Measurements from ENCODE around the gene MZT2B. TPM values are rescaled to one million over a fixed set of nuclear protein-coding genes. Genes with fewer than 3 reads are reported as not detected.
"Not testable (repeated sequence)": the region's sequence is repeated elsewhere in the genome, so short reads cannot be mapped to it uniquely, and the experiment has no call there.

MZT2B gene
- total RNA-seq, 1 experiment from 2014 or later, result 198 TPM

GRCh38 chr2:130138841-130139251 lies 43.2 kb upstream of the MZT2B start:
- H3K56ac ChIP-seq (ENCODE audit: insufficient read length, low read depth, low read length); H3K23me2 ChIP-seq (ENCODE audit: insufficient read length, low read depth, low read length, poor library complexity, severe bottlenecking); H2BK120ac ChIP-seq (ENCODE audit: low read depth, low read length, poor library complexity, severe bottlenecking); H3K27me3 ChIP-seq (ENCODE audit: insufficient read depth, low read length); H4K91ac ChIP-seq (ENCODE audit: insufficient read length, low read depth, low read length); H2BK20ac ChIP-seq (ENCODE audit: low read depth, low read length, poor library complexity, severe bottlenecking); H3K4me1 Mint-ChIP-seq; H3K4me3 Mint-ChIP-seq; H3K27ac ChIP-seq (ENCODE audit: insufficient read length, low read depth, low read length); H2BK12ac ChIP-seq (ENCODE audit: insufficient read length, low read depth, low read length); H3K79me1 ChIP-seq (ENCODE audit: insufficient read depth, low read depth, low read length, poor library complexity, severe bottlenecking); H3K79me2 ChIP-seq (ENCODE audit: insufficient read depth, low read length); H3K36me3 Mint-ChIP-seq (ENCODE audit: insufficient read depth in 1 of 3, low read depth in 3 of 3); H3T11ph ChIP-seq (ENCODE audit: low read length); H2AFZ ChIP-seq (ENCODE audit: low read length); H4K20me1 ChIP-seq (ENCODE audit: control insufficient read depth, insufficient read depth, insufficient read length); H3K27ac Mint-ChIP-seq; H2AK5ac ChIP-seq (ENCODE audit: insufficient read length, low read length); H4K5ac ChIP-seq (ENCODE audit: insufficient read length, low read depth, low read length); H3K14ac ChIP-seq (ENCODE audit: insufficient read depth, low read length); H3K27me3 Mint-ChIP-seq (ENCODE audit: low read depth); H2BK5ac ChIP-seq (ENCODE audit: insufficient read length, low read length); H2BK15ac ChIP-seq (ENCODE audit: low read depth, low read length); H3K9me3 Mint-ChIP-seq; H3K4ac ChIP-seq (ENCODE audit: low read depth, low read length); H4K8ac ChIP-seq (replicated peaks; ENCODE audit: insufficient read length, low read depth, low read length); H3K9ac ChIP-seq (ENCODE audit: extremely low read depth, insufficient read length, low read length); H3K4me1 ChIP-seq (ENCODE audit: insufficient read depth, low read length); H3K23ac ChIP-seq (ENCODE audit: insufficient read length, low read depth, low read length); H3K18ac ChIP-seq (ENCODE audit: insufficient read length, low read depth, low read length); H3K9me3 ChIP-seq (ENCODE audit: control insufficient read depth, low read depth, low read length); H3K4me2 ChIP-seq (ENCODE audit: insufficient read depth, insufficient read length, low read length): not testable (repeated sequence)
- peak; percentile 9 for DNase-seq
- WGBS (ENCODE audit: extremely low coverage, insufficient read length, low lambda C conversion rate), result no CpG with 5 or more reads among the region's 15 CpGs

- not testable (repeated sequence) for H3K4ac ChIP-seq (ENCODE audit: low read depth, low read length); H4K91ac ChIP-seq (ENCODE audit: insufficient read length, low read depth, low read length); H2BK15ac ChIP-seq (ENCODE audit: low read depth, low read length); H3T11ph ChIP-seq (ENCODE audit: low read length); H3K4me3 Mint-ChIP-seq; H3K4me1 ChIP-seq (ENCODE audit: insufficient read depth, low read length); H3K4me2 ChIP-seq (ENCODE audit: insufficient read depth, insufficient read length, low read length); H3K56ac ChIP-seq (ENCODE audit: insufficient read length, low read depth, low read length); H3K14ac ChIP-seq (ENCODE audit: insufficient read depth, low read length); H3K79me2 ChIP-seq (ENCODE audit: insufficient read depth, low read length); H2BK20ac ChIP-seq (ENCODE audit: low read depth, low read length, poor library complexity, severe bottlenecking); H3K23ac ChIP-seq (ENCODE audit: insufficient read length, low read depth, low read length); H4K20me1 ChIP-seq (ENCODE audit: control insufficient read depth, insufficient read depth, insufficient read length); H3K23me2 ChIP-seq (ENCODE audit: insufficient read length, low read depth, low read length, poor library complexity, severe bottlenecking); H3K27me3 ChIP-seq (ENCODE audit: insufficient read depth, low read length); H2BK120ac ChIP-seq (ENCODE audit: low read depth, low read length, poor library complexity, severe bottlenecking); H2AFZ ChIP-seq (ENCODE audit: low read length); H2AK5ac ChIP-seq (ENCODE audit: insufficient read length, low read length); H3K4me1 Mint-ChIP-seq; H3K18ac ChIP-seq (ENCODE audit: insufficient read length, low read depth, low read length); H4K8ac ChIP-seq (replicated peaks; ENCODE audit: insufficient read length, low read depth, low read length); H3K9ac ChIP-seq (ENCODE audit: extremely low read depth, insufficient read length, low read length); H3K9me3 Mint-ChIP-seq; H3K27ac Mint-ChIP-seq; H3K79me1 ChIP-seq (ENCODE audit: insufficient read depth, low read depth, low read length, poor library complexity, severe bottlenecking); H3K36me3 Mint-ChIP-seq (ENCODE audit: insufficient read depth in 1 of 3, low read depth in 3 of 3); H3K27ac ChIP-seq (ENCODE audit: insufficient read length, low read depth, low read length); H2BK12ac ChIP-seq (ENCODE audit: insufficient read length, low read depth, low read length); H2BK5ac ChIP-seq (ENCODE audit: insufficient read length, low read length); H3K9me3 ChIP-seq (ENCODE audit: control insufficient read depth, low read depth, low read length); H4K5ac ChIP-seq (ENCODE audit: insufficient read length, low read depth, low read length)
- H3K27me3 Mint-ChIP-seq (ENCODE audit: low read depth), result peaks cover 12% of the 10 kb centered on the region
- peak; percentile 15 for DNase-seq
- WGBS (ENCODE audit: extremely low coverage, insufficient read length, low lambda C conversion rate), result no CpG with 5 or more reads among the region's 30 CpGs
Observed at GRCh38 chr2:130139331-130140280, 42.5 kb upstream of the MZT2B start.

Measured in H9 (cell line).